Activated T-cell treated with anti-CD3 and anti-CD28 coated beads for 48 hours (primary cell): Measurements from ENCODE around the gene MTF2.
"Not testable (repeated sequence)": the region's sequence is repeated elsewhere in the genome, so short reads cannot be mapped to it uniquely, and the experiment has no call there.

Experiments used
- DNase-seq: peaks from one replicate; pipeline ENCODE4 v3.0.0-alpha.2; 2020; ENCODE audit warnings: low read depth

MTF2 gene

DNA sequence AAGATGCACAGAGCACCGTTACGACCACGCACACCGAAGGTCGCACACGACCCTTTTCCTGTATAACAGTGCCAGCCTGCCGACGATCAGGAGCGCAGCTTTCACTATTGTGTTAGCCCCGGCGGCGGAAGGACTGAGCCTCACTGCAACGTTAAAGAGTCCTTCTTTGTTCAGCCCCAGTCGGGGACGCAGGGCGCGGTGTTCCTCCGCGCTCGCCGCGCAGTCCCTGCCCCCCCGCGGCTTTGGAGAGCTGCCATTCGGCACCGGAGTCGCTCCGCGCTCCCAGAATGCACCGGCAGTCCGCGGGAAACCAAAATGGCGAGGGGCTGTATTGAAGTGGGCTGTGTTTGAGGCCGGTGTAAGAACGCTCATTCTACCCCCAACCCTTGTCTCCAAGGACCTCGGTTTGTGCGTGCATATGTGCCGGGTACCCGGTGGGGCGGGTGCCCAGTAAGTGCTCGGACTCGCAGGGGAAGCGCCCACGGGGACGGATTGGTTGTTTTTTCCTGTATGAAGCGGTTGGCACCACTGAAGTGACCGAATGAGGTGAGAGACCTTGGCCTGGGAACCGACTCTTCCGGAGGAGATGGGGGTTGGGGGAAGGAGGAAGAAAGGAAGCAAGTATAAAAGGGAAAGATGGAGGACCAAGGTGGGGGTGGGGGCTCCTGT, at the start of gene MTF2:
MTF2 (plus strand) TSS at position 298 of the 669 bp plus-strand sequence; CDS start at position 542, 244 bp downstream.
- DNase-seq, result peak; percentile 97

- no peak for DNase-seq
Measured at GRCh38 chr1:93029317-93029716, 49.8 kb upstream of the MTF2 start.

DNA sequence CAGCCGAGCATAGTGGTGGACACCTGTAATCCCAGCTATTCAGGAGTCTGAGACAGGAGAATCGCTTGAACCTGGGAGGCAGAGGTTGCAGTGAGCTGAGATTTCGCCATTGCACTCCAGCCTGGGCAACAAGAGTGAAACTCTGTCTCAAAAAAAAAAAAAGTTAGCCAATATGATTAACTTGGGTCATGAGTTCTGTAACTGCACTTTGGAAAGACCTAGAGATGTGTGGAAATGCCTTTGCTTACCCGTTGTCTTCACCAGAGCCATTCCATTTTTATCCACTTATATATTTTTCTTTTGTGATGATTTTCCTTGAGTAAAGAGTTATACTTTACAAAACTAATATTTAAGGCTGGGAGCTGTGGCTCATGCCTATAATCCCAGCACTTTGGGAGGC, 48.9 kb upstream of the MTF2 start:
- DNase-seq, result not testable (repeated sequence)

- DNase-seq, result no peak
Measured at GRCh38 chr1:93031711-93032110, 47.4 kb upstream of the MTF2 start.

- DNase-seq, result no peak
Measured at GRCh38 chr1:93033029-93033428, 46.1 kb upstream of the MTF2 start.

DNA sequence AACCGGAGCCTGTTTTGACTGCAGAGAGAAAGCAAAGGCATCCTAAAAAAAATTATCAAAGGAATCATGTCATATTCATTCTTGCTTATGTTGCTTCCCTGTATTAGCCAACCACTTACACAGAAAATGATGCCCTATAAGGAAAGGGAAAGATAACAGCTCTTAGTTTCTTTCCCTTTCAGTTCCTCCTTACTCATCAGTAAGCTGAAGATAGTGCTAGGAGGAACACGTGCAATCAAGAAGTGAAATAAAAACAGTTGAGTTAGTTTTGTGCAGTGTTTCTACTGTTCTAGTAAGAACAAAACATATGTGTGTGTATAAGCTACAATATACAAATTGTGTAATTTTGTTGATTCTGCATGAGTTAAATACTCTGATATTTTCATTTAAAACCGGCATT, 45.3 kb upstream of the MTF2 start:
- no peak for DNase-seq

- DNase-seq, result no peak
Measured at GRCh38 chr1:93034397-93034796, 44.7 kb upstream of the MTF2 start.

- no peak for DNase-seq
Measured at GRCh38 chr1:93036672-93037071, 42.4 kb upstream of the MTF2 start.

- DNase-seq, result no peak
Measured at GRCh38 chr1:93042187-93043056, 36.7 kb upstream of the MTF2 start.

DNA sequence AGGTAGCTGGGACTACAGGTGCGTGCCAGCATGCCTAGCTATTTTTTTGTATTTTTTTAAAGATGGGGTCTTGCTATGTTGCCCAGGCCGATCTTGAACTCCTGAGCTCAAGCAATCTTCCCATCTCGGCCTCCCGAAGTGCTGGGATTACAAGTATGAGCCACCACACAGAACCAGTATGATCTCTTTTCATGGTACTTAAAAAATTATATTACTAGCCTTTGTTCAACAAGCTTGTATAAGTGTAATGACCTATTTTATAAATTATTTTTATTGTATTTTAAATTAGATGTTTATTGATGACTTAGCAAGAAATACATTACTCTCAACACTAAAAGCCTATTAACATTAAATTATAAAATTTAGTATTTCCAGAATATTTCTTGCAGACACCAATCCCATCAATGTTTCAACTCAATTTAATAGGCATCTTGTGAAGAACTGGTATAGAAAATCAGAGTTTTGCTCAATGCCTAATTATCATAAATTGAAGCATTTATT, 36.0 kb upstream of the MTF2 start:
- DNase-seq, result no peak

DNA sequence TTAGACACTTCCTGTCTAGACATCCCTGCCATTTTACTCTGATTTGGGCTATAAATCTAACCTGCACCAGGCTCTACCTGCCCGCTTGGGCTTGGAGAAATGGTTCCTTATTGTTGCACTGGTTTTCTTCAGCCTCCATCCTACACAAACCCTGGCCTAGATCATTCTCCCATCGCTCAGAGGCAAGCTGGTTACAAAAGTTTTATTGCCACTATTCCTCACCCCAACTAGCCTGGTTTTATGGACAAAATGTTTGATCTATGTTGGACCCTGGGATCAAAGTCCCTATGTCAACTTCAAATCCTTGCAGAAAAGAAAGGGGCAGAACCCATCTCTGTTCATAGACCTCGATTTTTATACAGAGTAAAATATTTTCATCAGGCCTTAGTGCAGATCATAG, 31.5 kb upstream of the MTF2 start:
- DNase-seq, result no peak

- DNase-seq, result no peak
Measured at GRCh38 chr1:93051961-93052360, 27.1 kb upstream of the MTF2 start.

DNA sequence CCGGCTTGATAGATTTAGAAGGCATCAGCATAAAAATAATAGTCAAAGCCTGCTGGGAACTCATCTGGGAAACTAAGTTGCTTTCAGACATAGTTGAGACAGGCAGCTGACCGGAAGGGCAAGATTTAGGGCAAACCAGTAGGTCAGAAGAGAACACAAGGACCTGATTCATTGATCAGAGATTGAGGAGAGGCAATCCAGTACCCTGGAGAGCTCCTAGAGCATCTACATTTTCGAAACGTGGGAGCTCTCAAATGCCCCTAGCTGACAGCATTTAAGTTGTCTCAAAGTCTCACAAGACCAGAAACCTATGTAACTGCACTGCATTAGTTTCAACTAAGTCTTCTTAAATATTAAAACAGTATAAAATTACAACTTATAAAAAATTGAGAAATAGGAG, 22.9 kb upstream of the MTF2 start:
- no peak for DNase-seq

DNA sequence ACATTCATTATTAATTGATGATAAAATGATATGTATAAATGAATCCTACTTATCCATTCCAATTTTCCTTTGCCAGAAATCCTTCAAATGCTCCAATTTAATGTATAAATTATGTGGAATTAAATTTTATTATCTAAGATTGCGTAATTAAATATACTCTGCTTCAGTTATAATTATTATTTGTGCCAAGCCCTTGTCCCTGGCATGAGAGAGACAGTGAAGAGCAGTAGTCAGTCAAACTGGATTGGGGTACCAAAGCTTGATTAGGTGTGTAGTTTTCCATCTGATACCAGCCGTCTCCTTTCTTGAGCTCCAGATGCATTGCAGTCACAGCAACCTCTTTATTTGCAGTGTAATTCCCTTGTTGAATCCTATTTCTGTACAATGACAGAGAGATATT, 22.4 kb upstream of the MTF2 start:
- no peak for DNase-seq

DNA sequence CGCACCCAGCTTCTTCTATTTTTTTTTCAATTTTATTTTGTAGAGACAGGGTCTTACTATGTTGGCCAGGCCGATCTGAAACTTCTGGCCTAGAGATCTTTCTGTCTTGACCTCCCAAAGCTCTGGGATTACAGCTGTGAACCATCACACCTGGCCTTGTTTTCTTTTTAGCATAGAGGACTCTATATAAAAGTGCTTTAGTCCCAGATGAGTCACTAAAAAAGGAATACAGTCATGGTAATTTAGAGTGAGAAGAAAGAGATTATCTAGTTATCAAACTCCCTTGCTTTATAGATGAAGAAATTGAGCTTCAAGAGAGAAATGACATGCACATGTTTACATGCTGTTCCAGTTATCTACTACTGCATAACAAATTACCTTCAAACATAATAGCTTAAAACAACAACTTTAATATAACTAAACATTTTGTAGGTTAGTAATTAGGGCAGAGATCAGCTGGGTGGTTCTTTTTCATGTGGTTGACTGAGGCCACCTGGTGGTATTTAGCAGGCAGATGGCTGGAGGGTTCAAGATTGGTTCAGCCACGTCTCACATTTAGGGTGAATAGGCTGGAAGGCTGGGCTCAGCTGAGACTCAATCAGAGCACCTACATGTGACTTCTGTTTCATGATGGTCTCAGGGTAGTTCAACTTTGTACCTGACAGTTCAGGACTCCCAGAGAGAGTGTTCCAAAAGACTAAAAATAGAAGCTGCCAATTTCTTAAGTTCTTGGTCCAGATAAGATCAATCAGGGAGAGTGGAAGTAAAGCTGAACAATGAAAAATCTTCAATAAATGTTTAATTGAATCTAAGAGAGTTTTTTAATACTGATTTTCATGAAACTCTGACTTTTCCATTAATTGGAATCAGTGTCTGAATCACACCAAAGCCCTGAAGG, 16.9 kb upstream of the MTF2 start:
- DNase-seq, result no peak

- no peak for DNase-seq
Measured at GRCh38 chr1:93076268-93076667, 2.8 kb upstream of the MTF2 start.

DNA sequence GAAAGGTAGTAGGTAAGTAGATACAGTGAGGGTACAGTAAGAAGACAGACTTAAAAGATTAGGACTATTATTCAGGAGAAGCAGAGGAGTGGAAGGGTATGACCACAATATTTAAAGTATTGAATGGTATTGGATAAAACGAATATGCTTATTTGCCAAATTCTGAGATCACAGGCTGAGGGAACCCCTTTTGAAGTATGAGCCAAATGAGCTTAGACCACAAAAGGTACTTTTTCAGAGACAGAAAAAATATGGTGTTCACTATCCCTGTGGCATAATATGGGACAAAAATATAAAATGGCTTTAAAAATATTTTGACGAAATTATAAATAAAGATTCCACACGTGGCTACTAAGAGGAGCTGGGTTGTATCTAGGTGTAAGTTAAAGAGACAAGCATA, 880 bp upstream of the MTF2 start:
- DNase-seq, result no peak

DNA sequence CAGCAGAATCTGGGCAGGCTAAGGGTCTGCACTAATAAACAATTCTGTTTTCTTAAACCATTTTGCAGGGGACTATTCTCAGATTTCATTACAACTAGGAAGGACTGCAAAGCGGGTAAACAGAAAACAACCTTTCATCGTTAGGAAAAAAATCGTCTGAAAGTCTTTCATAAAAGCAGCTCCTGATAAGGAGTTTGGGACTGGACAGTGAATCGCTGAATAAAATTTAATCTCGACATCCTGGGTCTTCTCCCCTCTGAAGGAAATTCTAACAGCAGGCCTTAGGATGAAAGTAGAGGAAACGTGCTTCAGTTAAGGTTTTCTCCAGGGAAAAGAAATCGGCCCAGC, 471 bp upstream of the MTF2 start:
- no peak for DNase-seq

- DNase-seq, result peak; percentile 7
Measured at GRCh38 chr1:93079685-93080141, 630 bp downstream of the MTF2 start.

DNA sequence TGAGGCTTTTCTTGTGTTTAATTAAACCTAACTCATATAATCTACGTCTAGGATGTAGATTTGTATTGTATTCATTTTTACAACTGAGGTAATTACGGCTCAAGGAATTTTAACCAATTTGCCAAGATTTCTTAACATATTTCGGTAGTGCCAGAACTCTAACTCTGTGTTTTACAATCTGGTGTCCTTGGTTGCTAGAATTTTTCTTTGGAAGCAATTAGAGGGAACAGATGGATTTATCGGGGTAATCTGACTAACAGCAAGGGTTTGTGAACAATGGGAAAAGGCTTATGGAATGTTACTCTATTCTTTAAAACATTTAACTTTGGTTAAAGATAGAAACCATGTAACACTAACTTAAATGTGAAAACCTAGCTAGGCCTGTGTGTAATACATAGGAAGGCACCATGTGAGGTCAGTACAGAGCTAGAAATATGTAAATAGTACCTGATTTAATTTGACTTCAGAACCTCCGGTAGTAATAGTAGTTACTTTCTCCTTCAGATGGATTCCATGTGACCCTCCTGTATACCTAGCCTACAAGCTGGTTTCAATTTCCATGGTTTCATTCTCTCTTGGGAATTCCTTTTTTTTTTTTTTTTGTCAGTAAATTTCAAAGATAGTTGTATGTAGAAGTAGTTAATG, 1.2 kb downstream of the MTF2 start:
- DNase-seq, result no peak

DNA sequence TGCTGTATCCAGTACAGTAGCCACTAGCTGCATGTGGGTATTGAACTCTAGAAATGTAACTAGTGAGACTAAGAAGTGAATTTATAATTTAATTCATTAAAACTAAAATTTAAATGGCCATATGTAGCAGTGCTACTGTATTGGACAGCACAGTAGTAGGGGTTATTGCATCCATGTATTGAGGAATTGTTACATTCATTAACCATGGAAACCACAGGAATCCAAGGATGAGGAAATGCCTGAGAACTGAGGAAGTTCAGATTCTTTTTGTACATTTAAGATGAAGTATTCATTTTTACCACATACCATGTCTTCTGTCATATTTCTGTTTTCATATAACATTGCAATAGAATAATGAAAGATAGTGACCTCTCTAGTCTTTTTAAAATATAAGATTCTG, 2.6 kb downstream of the MTF2 start:
- DNase-seq, result no peak

DNA sequence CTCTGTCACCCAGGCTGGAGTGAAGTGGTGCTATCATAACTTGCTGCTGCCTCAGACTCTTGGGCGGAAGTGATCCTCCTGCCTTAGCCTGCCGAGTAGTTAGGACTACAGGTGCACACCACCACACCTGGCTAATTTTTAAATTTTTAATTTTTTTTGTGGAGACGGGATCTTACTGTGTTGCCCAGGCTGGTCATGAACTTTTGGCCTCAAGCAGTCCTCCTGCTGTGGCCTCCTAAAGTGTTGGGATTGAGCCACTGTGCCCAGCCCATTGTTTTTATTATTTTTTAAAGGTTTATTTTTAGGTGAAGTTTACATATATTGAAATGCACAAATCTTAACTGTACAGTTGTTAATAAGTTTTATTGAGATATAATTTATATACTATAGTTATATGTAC, 3.2 kb downstream of the MTF2 start:
- DNase-seq, result no peak
